Gastroesophageal sphincter (tissue), 4 donors: Measurements from ENCODE around the gene ATP1B3. TPM values are rescaled to one million over a fixed set of nuclear protein-coding genes. Genes with fewer than 3 reads are reported as not detected.
"Not testable (repeated sequence)": the region's sequence is repeated elsewhere in the genome, so short reads cannot be mapped to it uniquely, and the experiment has no call there.

Experiments
- ATAC-seq: fragments of 150-250 bp; one replicate; pipeline ENCODE4 v1.9.1; 2016; ENCODE audit warnings: mild to moderate bottlenecking, moderate library complexity
- H3K27ac ChIP-seq, 4 donors: fragments of 200-600 bp; sonication (generic) in 3 of 4; 1 replicate in 3 of 4; 2 replicates in 1 of 4; pipeline ENCODE4 v1.5.1; 2016 to 2019
- H3K27me3 ChIP-seq: fragments of 200-600 bp; sonication (generic); one replicate; pipeline ENCODE4 v1.5.1; 2019
- H3K36me3 ChIP-seq, 2 donors: fragments of 200-600 bp; sonication (generic); one replicate each; pipeline ENCODE4 v1.5.1; 2019; ENCODE audit warnings: control low read depth in 1 of 2
- H3K4me1 ChIP-seq, 3 donors: fragments of 200-600 bp; sonication (generic); 1 replicate in 2 of 3; 2 replicates in 1 of 3; pipeline ENCODE4 v1.5.1; 2016 to 2019; ENCODE audit warnings: control low read depth in 2 of 3
- H3K4me3 ChIP-seq, 2 donors: fragments of 200-600 bp; sonication (generic); one replicate each; pipeline ENCODE4 v1.5.1; 2019; ENCODE audit warnings: mild to moderate bottlenecking in 1 of 2, moderate library complexity in 1 of 2
- H3K9me3 ChIP-seq, 3 donors: fragments of 200-600 bp; sonication (generic); one replicate each; pipeline ENCODE4 v1.5.1; 2017 to 2019; ENCODE audit warnings: control low read depth in 2 of 3
- EP300 ChIP-seq: sonication (generic); formaldehyde crosslinking; IDR thresholded peaks from one replicate; pipeline ENCODE4 v1.6.1; 2017; ENCODE audit warnings: antibody characterized with exemption, mild to moderate bottlenecking
- POLR2A ChIP-seq, 2 donors: fragments of 450-650 bp; IDR thresholded peaks; one replicate each; pipeline ENCODE4 v1.6.1; 2017; ENCODE audit warnings: antibody characterized with exemption in 2 of 2, mild to moderate bottlenecking in 2 of 2, moderate library complexity in 1 of 2
- POLR2AphosphoS5 ChIP-seq: sonication (generic); formaldehyde crosslinking; IDR thresholded peaks from one replicate; pipeline ENCODE4 v1.6.1; 2017; ENCODE audit warnings: antibody characterized with exemption
- WGBS, 2 donors: methylation state at CpG; one replicate each; pipeline ENCODE4 v1.1.5; 2018; ENCODE audit warnings: low coverage in 1 of 2; 5-methylcytosine and 5-hydroxymethylcytosine counted together
- total RNA-seq, 4 donors: library from RNA; depleted of rRNA; stranded (reverse); fragments of >200 nt; gene quantifications; one replicate each; pipeline ENCODE4 v1.1.0, GENCODE V29; 2016
- TF ChIP-seq, protein P1 (sequence below), 4 experiments: fragments of 200-600 bp in 2 of 4; fragments of 450-650 bp in 2 of 4; sonication (generic) in 1 of 4; IDR thresholded peaks; one replicate each; pipeline ENCODE4 v1.5.1; 2017 to 2019; ENCODE audit warnings: antibody characterized with exemption in 4 of 4, mild to moderate bottlenecking in 2 of 4, moderate library complexity in 2 of 4

ATP1B3 gene
- total RNA-seq, 4 donors from 2014 or later = 25.1 to 94.5 (median 57.3) TPM

- TF ChIP-seq POLR2A (IDR thresholded peaks at IDR 0.05) (no peak), EP300 (no peak), POLR2AphosphoS5 (no peak)
- TF ChIP-seq, protein P1, sequence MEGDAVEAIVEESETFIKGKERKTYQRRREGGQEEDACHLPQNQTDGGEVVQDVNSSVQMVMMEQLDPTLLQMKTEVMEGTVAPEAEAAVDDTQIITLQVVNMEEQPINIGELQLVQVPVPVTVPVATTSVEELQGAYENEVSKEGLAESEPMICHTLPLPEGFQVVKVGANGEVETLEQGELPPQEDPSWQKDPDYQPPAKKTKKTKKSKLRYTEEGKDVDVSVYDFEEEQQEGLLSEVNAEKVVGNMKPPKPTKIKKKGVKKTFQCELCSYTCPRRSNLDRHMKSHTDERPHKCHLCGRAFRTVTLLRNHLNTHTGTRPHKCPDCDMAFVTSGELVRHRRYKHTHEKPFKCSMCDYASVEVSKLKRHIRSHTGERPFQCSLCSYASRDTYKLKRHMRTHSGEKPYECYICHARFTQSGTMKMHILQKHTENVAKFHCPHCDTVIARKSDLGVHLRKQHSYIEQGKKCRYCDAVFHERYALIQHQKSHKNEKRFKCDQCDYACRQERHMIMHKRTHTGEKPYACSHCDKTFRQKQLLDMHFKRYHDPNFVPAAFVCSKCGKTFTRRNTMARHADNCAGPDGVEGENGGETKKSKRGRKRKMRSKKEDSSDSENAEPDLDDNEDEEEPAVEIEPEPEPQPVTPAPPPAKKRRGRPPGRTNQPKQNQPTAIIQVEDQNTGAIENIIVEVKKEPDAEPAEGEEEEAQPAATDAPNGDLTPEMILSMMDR (IDR thresholded peaks at IDR 0.05) = no peak
- H3K4me1 ChIP-seq = peaks cover 0 to 29% (median 0%) of the 10 kb centered on the region in 3 donors
- H3K27me3 ChIP-seq = no peaks in the 10 kb centered on the region
- no peak overlapping the region for H3K4me3 ChIP-seq
- no peaks in the 10 kb centered on the region for H3K36me3 ChIP-seq
- no peak overlapping the region for H3K27ac ChIP-seq
- H3K9me3 ChIP-seq = no peaks in the 10 kb centered on the region
- 90 to 91% methylated on average over 4 of the region's 4 CpGs for WGBS, 2 donors
- ATAC-seq = no peak
Measured at GRCh38 chr3:141881702-141882101, 5.3 kb downstream of the ATP1B3 start.

GRCh38 chr3:141887051-141887450 lies 10.6 kb downstream of the ATP1B3 start:
- Histone ChIP-seq H3K4me3 (no peak overlapping the region), H3K27me3 (no peaks in the 10 kb centered on the region), H3K4me1 (no peaks in the 10 kb centered on the region), H3K27ac (no peak overlapping the region), H3K9me3 (no peaks in the 10 kb centered on the region), H3K36me3 (no peaks in the 10 kb centered on the region)
- no peak for ATAC-seq
- TF ChIP-seq POLR2A (IDR thresholded peaks at IDR 0.05) (no peak), EP300 (no peak), POLR2AphosphoS5 (no peak)
- TF ChIP-seq, protein P1 (IDR thresholded peaks at IDR 0.05) = no peak
- 78 to 93% methylated on average over 5 of the region's 5 CpGs for WGBS, 2 donors

DNA sequence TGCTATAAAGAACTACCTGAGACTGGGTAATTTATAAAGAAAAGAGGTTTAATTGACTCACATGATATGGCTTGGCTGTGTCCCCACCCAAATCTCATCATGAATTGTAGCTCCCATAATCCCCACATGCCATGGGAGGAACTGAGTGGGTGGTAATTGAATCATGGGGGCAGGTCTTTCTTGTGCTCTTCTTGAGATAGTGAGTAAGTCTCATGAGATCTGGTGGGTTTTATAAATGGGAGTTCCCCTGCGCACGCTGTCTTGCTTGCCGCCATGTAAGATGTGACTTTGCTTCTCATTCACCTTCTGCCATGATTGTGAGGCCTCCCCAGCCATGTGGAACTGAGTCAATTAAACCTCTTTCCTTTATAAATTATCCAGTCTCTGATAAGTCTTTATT lies 12.1 kb downstream of the ATP1B3 start:
- not testable (repeated sequence) for ATAC-seq, H3K4me3 ChIP-seq, H3K4me1 ChIP-seq, H3K36me3 ChIP-seq, H3K27me3 ChIP-seq, H3K27ac ChIP-seq, H3K9me3 ChIP-seq
- 83 to 96% methylated on average over 3 of the region's 3 CpGs for WGBS, 2 donors

DNA sequence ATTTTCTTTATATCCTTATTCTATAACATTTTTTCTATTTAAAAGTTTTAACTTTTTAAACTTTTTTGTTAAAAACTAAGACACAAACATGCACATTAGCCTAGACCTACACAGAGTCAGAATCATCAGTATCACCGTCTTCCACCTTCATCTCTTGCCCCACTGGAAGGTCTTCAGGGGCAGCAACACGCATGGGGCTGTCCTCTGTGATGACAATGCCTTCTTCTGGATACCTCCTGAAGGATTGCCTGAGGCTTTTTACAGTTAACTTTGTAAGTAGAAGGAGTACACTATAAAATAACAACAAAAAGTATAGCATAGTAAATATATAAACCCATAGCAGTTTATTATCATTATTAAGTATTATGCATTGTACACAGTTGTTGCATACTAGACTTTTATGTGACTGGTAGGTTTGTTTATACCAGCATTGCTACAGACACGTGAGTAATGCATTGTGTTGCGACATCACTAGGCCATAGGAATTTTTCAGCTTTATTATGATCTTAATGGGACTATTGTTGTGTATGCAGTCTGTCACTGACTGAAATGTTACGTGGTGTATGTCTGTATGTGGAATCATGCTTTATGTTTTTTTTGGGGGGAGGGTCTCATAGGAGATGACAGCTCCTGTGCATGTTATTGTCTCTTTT lies 18.2 kb downstream of the ATP1B3 start:
- TF ChIP-seq EP300 = no peak
- peak; percentile 14 for TF ChIP-seq POLR2AphosphoS5
- TF ChIP-seq POLR2A (IDR thresholded peaks at IDR 0.05) = no peak
- Histone ChIP-seq H3K9me3 (peaks cover 0 to under 1% (median 0%) of the 10 kb centered on the region in 3 donors), H3K27me3 (no peaks in the 10 kb centered on the region), H3K36me3 (no peaks in the 10 kb centered on the region), H3K27ac (no peak overlapping the region), H3K4me1 (no peaks in the 10 kb centered on the region), H3K4me3 (no peak overlapping the region)
- 58 to 82% methylated on average over 4 to 5 of the region's 5 CpGs for WGBS, 2 donors
- peak; percentile 50 for ATAC-seq

- Histone ChIP-seq H3K27me3 (no peaks in the 10 kb centered on the region), H3K36me3 (no peaks in the 10 kb centered on the region), H3K9me3 (peaks cover 0 to 10% (median 0%) of the 10 kb centered on the region in 3 donors), H3K4me3 (no peak overlapping the region), H3K4me1 (no peaks in the 10 kb centered on the region), H3K27ac (no peak overlapping the region)
- no peak for ATAC-seq
- WGBS, 2 donors = 71 to 95% methylated on average over 1 to 2 of the region's 3 CpGs
- TF ChIP-seq EP300 = no peak
- TF ChIP-seq POLR2A (IDR thresholded peaks at IDR 0.05) = no peak
- TF ChIP-seq, protein P1 (IDR thresholded peaks at IDR 0.05) = no peak
- no peak for TF ChIP-seq POLR2AphosphoS5
Measured at GRCh38 chr3:141895731-141896130, 19.3 kb downstream of the ATP1B3 start.

- Histone ChIP-seq H3K36me3 (peaks cover 0 to 7% of the 10 kb centered on the region in 2 donors), H3K27ac (no peak overlapping the region), H3K4me1 (no peaks in the 10 kb centered on the region), H3K4me3 (no peak overlapping the region), H3K27me3 (no peaks in the 10 kb centered on the region), H3K9me3 (peaks cover 0 to 10% (median 0%) of the 10 kb centered on the region in 3 donors)
- TF ChIP-seq EP300 = no peak
- TF ChIP-seq, protein P1 (IDR thresholded peaks at IDR 0.05) = no peak
- no peak for TF ChIP-seq POLR2A (IDR thresholded peaks at IDR 0.05)
- WGBS, 2 donors = 100% methylated on average over 1 of the region's 1 CpG
- ATAC-seq = no peak
Measured at GRCh38 chr3:141898908-141899307, 22.5 kb downstream of the ATP1B3 start.
